Activated CD8-positive, alpha-beta memory T cell treated with anti-CD3 and anti-CD28 coated beads, Interleukin-2, amount 50 U/mL, for 4 hours (primary cell): ENCODE results near the gene EGFL7.
A peak's percentile ranks its signal among the peaks of the same experiment; 100 is the strongest.

ENCODE experiments used
- DNase-seq: peaks from one replicate; pipeline ENCODE4 v3.0.0-alpha.2; 2020

The EGFL7 gene

GRCh38 chr9:136673975-136674785 is 11.5 kb downstream of the EGFL7 start:
- no peak for DNase-seq

GRCh38 chr9:136674786-136675349 is 12.2 kb downstream of the EGFL7 start:
- DNase-seq, result no peak

- DNase-seq, result no peak
Measured at GRCh38 chr9:136675477-136676296, 13.0 kb downstream of the EGFL7 start.

- no peak for DNase-seq
Measured at GRCh38 chr9:136676297-136676794, 13.6 kb downstream of the EGFL7 start.

GRCh38 chr9:136676920-136677686 is 14.4 kb downstream of the EGFL7 start:
- DNase-seq, result no peak

GRCh38 chr9:136678034-136678433 is 15.3 kb downstream of the EGFL7 start:
- DNase-seq, result no peak

- no peak for DNase-seq
Measured at GRCh38 chr9:136678624-136679023, 15.9 kb downstream of the EGFL7 start.

GRCh38 chr9:136679431-136679941 is 16.8 kb downstream of the EGFL7 start:
- DNase-seq, result no peak

GRCh38 chr9:136681029-136681428 is 18.3 kb downstream of the EGFL7 start:
- no peak for DNase-seq

- DNase-seq, result no peak
Measured at GRCh38 chr9:136681945-136682699, 19.4 kb downstream of the EGFL7 start.

- DNase-seq, result no peak
Measured at GRCh38 chr9:136682710-136683109, 20.0 kb downstream of the EGFL7 start.

- DNase-seq, result no peak
Measured at GRCh38 chr9:136683173-136683745, 20.5 kb downstream of the EGFL7 start.

- no peak for DNase-seq
Measured at GRCh38 chr9:136683755-136684154, 21.0 kb downstream of the EGFL7 start.

GRCh38 chr9:136684339-136684738 is 21.6 kb downstream of the EGFL7 start:
- no peak for DNase-seq

GRCh38 chr9:136684799-136685198 is 22.1 kb downstream of the EGFL7 start:
- no peak for DNase-seq

- DNase-seq, result no peak
Measured at GRCh38 chr9:136685216-136685615, 22.5 kb downstream of the EGFL7 start.

- DNase-seq, result no peak
Measured at GRCh38 chr9:136685790-136686533, 23.2 kb downstream of the EGFL7 start.

GRCh38 chr9:136686534-136686793 is 23.7 kb downstream of the EGFL7 start:
- no peak for DNase-seq

- DNase-seq, result peak; percentile 65
Measured at GRCh38 chr9:136686794-136687711, 24.3 kb downstream of the EGFL7 start, which contains the start of gene AGPAT2. TSS of gene AGPAT2 (minus strand) at chr9:136687457. CDS start at chr9:136687357, 100 bp downstream.
